ENCODE measurements around the gene GARRE1.

Gene GARRE1

GRCh38 chr19:34299576-34299975 lies 45.2 kb downstream of the GARRE1 start:
- DNase-seq = no peak

- no peak for DNase-seq
Observed at GRCh38 chr19:34300380-34300779, 46.0 kb downstream of the GARRE1 start.

GRCh38 chr19:34300962-34301361 lies 46.6 kb downstream of the GARRE1 start:
- no peak for DNase-seq

All from hematopoietic multipotent progenitor cell treated with erythropoietin and hydrocortisone succinate and interleukin-3 and kit ligand, for 6 days (in vitro differentiated cells).